ENCODE measurements around the gene MARK3.

MARK3 gene

GRCh38 chr14:103401223-103402214 lies 16.3 kb downstream of the MARK3 start:
- Histone ChIP-seq H3K27me3 (ENCODE audit: control insufficient read depth, insufficient read depth, low read length) (no peaks in the 10 kb centered on the region), H3K9ac (ENCODE audit: low read depth, low read length) (no peak overlapping the region), H3K4me1 (ENCODE audit: control insufficient read depth, insufficient read depth, low read length) (peaks cover 17% of the 10 kb centered on the region), H3K36me3 (ENCODE audit: control insufficient read depth, insufficient read depth, low read length) (no peaks in the 10 kb centered on the region), H3K9me3 (ENCODE audit: control insufficient read depth, insufficient read depth, low read length) (no peaks in the 10 kb centered on the region), H3K4me3 (ENCODE audit: low read depth, low read length) (no peak overlapping the region)

- Histone ChIP-seq H3K9me3 (ENCODE audit: control insufficient read depth, insufficient read depth, low read length) (no peaks in the 10 kb centered on the region), H3K36me3 (ENCODE audit: control insufficient read depth, insufficient read depth, low read length) (no peaks in the 10 kb centered on the region), H3K27me3 (ENCODE audit: control insufficient read depth, insufficient read depth, low read length) (no peaks in the 10 kb centered on the region), H3K9ac (ENCODE audit: low read depth, low read length) (no peak overlapping the region), H3K4me3 (ENCODE audit: low read depth, low read length) (no peak overlapping the region), H3K4me1 (ENCODE audit: control insufficient read depth, insufficient read depth, low read length) (peaks cover 17% of the 10 kb centered on the region)
These were observed 17.5 kb downstream of the MARK3 start for GRCh38 chr14:103402695-103403094.

DNA sequence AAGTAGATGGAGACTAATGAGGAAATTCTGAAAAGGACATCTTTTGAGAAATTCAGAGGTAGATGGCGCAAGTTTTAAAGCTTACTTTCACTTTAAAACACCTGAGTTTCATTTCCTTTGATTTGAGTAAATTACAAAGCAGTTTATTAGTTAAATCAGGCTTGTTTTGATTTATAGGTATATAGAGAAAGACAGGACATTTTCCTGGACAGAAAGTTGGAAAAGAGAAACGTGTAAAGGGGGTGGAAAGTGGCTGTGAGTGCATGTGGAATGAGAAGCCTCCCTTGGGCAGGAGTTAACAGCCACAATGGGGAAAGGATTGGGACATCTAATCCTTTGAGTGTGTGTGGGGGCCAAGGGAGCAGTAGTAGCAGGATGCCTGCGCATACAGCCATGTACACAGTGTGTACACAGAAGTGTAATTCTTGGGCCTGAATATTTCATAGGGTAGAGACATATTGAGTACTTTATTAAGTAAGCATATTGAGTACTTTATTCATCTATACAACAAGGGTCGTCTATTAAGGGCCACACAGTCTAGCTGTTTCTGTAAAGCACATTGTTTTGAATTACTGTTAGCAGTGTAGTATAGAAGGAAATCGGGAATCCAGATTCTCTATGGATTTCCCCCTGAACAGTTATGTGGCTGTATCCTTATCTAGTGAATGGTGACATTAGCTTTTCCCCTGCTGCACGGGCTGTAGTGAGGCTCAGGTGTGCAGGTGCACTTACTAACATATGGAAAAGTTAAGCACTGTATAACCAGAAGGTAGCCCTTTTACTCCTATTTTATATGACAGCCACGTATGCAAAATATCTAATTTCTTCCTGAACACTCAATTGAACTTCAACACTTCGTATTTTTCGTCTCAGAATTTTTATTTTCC lies 19.1 kb downstream of the MARK3 start:
- Histone ChIP-seq H3K36me3 (ENCODE audit: control insufficient read depth, insufficient read depth, low read length) (no peaks in the 10 kb centered on the region), H3K4me3 (ENCODE audit: low read depth, low read length) (no peak overlapping the region), H3K4me1 (ENCODE audit: control insufficient read depth, insufficient read depth, low read length) (peaks cover 13% of the 10 kb centered on the region), H3K9me3 (ENCODE audit: control insufficient read depth, insufficient read depth, low read length) (no peaks in the 10 kb centered on the region), H3K9ac (ENCODE audit: low read depth, low read length) (no peak overlapping the region), H3K27me3 (ENCODE audit: control insufficient read depth, insufficient read depth, low read length) (no peaks in the 10 kb centered on the region)

DNA sequence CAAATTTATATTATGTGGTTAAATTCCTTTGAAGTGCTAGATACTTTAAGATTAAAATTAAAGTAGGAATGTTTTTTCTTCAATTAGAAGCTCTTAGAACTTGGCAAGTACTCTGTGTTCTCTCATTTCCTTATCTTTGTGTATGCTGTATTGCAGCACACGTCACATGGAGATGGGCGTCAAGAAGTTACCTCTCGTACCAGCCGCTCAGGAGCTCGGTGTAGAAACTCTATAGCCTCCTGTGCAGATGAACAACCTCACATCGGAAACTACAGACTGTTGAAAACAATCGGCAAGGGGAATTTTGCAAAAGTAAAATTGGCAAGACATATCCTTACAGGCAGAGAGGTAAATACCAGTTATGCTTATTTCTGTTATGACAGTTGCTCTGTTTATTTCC lies 19.7 kb downstream of the MARK3 start:
- no peak overlapping the region for H3K4me3 ChIP-seq (ENCODE audit: low read depth, low read length)
- no peaks in the 10 kb centered on the region for H3K27me3 ChIP-seq (ENCODE audit: control insufficient read depth, insufficient read depth, low read length)
- H3K9me3 ChIP-seq (ENCODE audit: control insufficient read depth, insufficient read depth, low read length), result no peaks in the 10 kb centered on the region
- H3K36me3 ChIP-seq (ENCODE audit: control insufficient read depth, insufficient read depth, low read length), result no peaks in the 10 kb centered on the region
- no peak overlapping the region for H3K9ac ChIP-seq (ENCODE audit: low read depth, low read length)
- H3K4me1 ChIP-seq (ENCODE audit: control insufficient read depth, insufficient read depth, low read length), result peaks cover 13% of the 10 kb centered on the region

DNA sequence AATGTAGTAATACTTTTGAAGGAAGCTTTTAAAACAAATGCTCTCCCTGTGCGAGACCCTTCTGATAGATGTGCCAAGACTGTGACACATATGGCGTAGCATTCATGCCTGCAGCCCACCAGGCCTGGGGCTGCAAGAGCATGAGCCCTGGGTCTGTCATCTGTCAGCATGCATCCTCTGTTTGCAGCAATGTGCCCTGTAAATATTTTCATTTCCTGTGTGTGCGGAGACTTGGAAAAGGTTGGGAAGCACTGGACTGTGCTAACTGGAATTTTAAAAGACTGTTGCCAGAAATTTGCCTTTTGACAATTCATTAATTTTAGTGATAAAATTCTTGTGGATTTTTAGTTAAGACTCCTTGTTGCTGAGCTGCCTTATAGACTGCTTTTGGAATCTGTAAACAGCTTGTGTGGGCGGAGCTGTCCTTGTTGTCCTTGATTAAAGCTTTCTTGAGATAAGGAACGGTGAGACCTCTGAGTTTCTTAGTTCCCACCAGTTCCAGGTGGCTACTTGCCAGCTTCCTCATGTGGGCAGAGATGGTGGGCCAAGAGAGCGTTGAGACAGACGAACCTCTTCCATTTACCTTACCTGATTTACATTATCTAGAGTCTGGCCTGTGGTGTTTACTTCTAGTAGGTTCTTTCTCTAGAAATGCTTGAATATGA lies 23.4 kb downstream of the MARK3 start:
- H3K36me3 ChIP-seq (ENCODE audit: control insufficient read depth, insufficient read depth, low read length), result peaks cover 4% of the 10 kb centered on the region
- H3K9me3 ChIP-seq (ENCODE audit: control insufficient read depth, insufficient read depth, low read length), result no peaks in the 10 kb centered on the region
- no peak overlapping the region for H3K4me3 ChIP-seq (ENCODE audit: low read depth, low read length)
- H3K4me1 ChIP-seq (ENCODE audit: control insufficient read depth, insufficient read depth, low read length), result no peaks in the 10 kb centered on the region
- H3K27me3 ChIP-seq (ENCODE audit: control insufficient read depth, insufficient read depth, low read length), result no peaks in the 10 kb centered on the region
- no peak overlapping the region for H3K9ac ChIP-seq (ENCODE audit: low read depth, low read length)

- Histone ChIP-seq H3K4me1 (ENCODE audit: control insufficient read depth, insufficient read depth, low read length) (no peaks in the 10 kb centered on the region), H3K36me3 (ENCODE audit: control insufficient read depth, insufficient read depth, low read length) (peaks cover 4% of the 10 kb centered on the region), H3K4me3 (ENCODE audit: low read depth, low read length) (no peak overlapping the region), H3K27me3 (ENCODE audit: control insufficient read depth, insufficient read depth, low read length) (no peaks in the 10 kb centered on the region), H3K9me3 (ENCODE audit: control insufficient read depth, insufficient read depth, low read length) (no peaks in the 10 kb centered on the region), H3K9ac (ENCODE audit: low read depth, low read length) (no peak overlapping the region)
These were observed 31.7 kb downstream of the MARK3 start for GRCh38 chr14:103416916-103417315.

GRCh38 chr14:103418481-103418818 lies 33.2 kb downstream of the MARK3 start:
- Histone ChIP-seq H3K27me3 (ENCODE audit: control insufficient read depth, insufficient read depth, low read length) (no peaks in the 10 kb centered on the region), H3K9me3 (ENCODE audit: control insufficient read depth, insufficient read depth, low read length) (no peaks in the 10 kb centered on the region), H3K9ac (ENCODE audit: low read depth, low read length) (no peak overlapping the region), H3K36me3 (ENCODE audit: control insufficient read depth, insufficient read depth, low read length) (no peaks in the 10 kb centered on the region), H3K4me3 (ENCODE audit: low read depth, low read length) (no peak overlapping the region), H3K4me1 (ENCODE audit: control insufficient read depth, insufficient read depth, low read length) (no peaks in the 10 kb centered on the region)

DNA sequence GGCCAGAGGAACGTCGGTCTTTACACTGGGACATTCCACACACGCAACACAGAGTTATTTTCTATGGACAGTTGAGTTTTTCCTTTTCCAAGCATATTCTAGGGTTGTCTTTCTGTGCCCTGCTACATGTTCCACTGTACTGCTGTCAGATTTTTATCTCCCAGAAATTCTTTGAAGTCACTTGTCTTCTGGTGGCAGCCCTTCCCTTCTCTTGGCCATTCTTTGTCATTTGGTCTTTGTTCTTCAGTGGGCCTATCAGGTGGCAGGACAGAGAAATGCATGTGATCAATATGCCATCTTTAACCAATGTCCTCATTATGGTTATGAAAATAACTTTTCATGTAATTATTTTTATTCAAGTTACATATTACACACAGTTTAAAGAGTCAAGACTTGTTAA lies 36.3 kb downstream of the MARK3 start:
- H3K9me3 ChIP-seq (ENCODE audit: control insufficient read depth, insufficient read depth, low read length), result no peaks in the 10 kb centered on the region
- peaks cover 2% of the 10 kb centered on the region for H3K4me1 ChIP-seq (ENCODE audit: control insufficient read depth, insufficient read depth, low read length)
- no peak overlapping the region for H3K9ac ChIP-seq (ENCODE audit: low read depth, low read length)
- no peaks in the 10 kb centered on the region for H3K36me3 ChIP-seq (ENCODE audit: control insufficient read depth, insufficient read depth, low read length)
- no peak overlapping the region for H3K4me3 ChIP-seq (ENCODE audit: low read depth, low read length)
- H3K27me3 ChIP-seq (ENCODE audit: control insufficient read depth, insufficient read depth, low read length), result no peaks in the 10 kb centered on the region

- no peak overlapping the region for H3K4me3 ChIP-seq (ENCODE audit: low read depth, low read length)
- no peaks in the 10 kb centered on the region for H3K9me3 ChIP-seq (ENCODE audit: control insufficient read depth, insufficient read depth, low read length)
- H3K36me3 ChIP-seq (ENCODE audit: control insufficient read depth, insufficient read depth, low read length), result no peaks in the 10 kb centered on the region
- no peak overlapping the region for H3K9ac ChIP-seq (ENCODE audit: low read depth, low read length)
- H3K4me1 ChIP-seq (ENCODE audit: control insufficient read depth, insufficient read depth, low read length), result peaks cover 7% of the 10 kb centered on the region
- H3K27me3 ChIP-seq (ENCODE audit: control insufficient read depth, insufficient read depth, low read length), result no peaks in the 10 kb centered on the region
These were observed 37.8 kb downstream of the MARK3 start for GRCh38 chr14:103423050-103423461.

- Histone ChIP-seq H3K36me3 (ENCODE audit: control insufficient read depth, insufficient read depth, low read length) (no peaks in the 10 kb centered on the region), H3K9ac (ENCODE audit: low read depth, low read length) (no peak overlapping the region), H3K4me1 (ENCODE audit: control insufficient read depth, insufficient read depth, low read length) (peaks cover 19% of the 10 kb centered on the region), H3K27me3 (ENCODE audit: control insufficient read depth, insufficient read depth, low read length) (no peaks in the 10 kb centered on the region), H3K9me3 (ENCODE audit: control insufficient read depth, insufficient read depth, low read length) (no peaks in the 10 kb centered on the region), H3K4me3 (ENCODE audit: low read depth, low read length) (no peak overlapping the region)
These were observed 42.5 kb downstream of the MARK3 start for GRCh38 chr14:103427485-103428443.
